Measurements from ENCODE around the gene XPOT.
"Not testable (repeated sequence)": the region's sequence is repeated elsewhere in the genome, so short reads cannot be mapped to it uniquely, and the experiment has no call there.

GRCh38 chr12:64361173-64361572 lies 43.0 kb upstream of the XPOT start:
- not testable (repeated sequence) for TF ChIP-seq CTCF (IDR thresholded peaks at IDR 0.05); EZH2 (IDR thresholded peaks at IDR 0.05; ENCODE audit: borderline replicate concordance, insufficient read depth, low read depth, low read length, poor library complexity, severe bottlenecking)

All from B cell (primary cell).